HCT116 (cell line): ENCODE measurements around the gene RIMBP2. TPM values are rescaled to one million over a fixed set of nuclear protein-coding genes. Genes with fewer than 3 reads are reported as not detected.

ENCODE experiments used
- ATAC-seq: fragments of 200-7000 bp; cut with Tn5 transposase; 2 replicates; pipeline ENCODE4 v1.9.1; 2020; ENCODE audit warnings: mild to moderate bottlenecking, moderate library complexity
- BruUV-seq: library from RNA; stranded (reverse); fragments of 400-500 nt; replicated peaks from 2 replicates; lab custom pipeline; 2021; lab: Mats Ljungman, UMichigan
- CTCF ChIA-PET: fragments of 300-600 bp; sonication (Branson Sonifier 250); formaldehyde crosslinking; loops from one replicate; lab custom pipeline; 2021; ENCODE audit warnings: antibody characterized with exemption; lab: Charles Lee
- POLR2A ChIA-PET: fragments of 300-600, 350-600 bp; sonication (Branson Sonifier 250); formaldehyde crosslinking; loops from one replicate; lab custom pipeline; 2021; ENCODE audit warnings: antibody characterized with exemption; lab: Charles Lee
- RAD21 ChIA-PET, 2 experiments: fragments of 300-600 bp; sonication (Branson Sonifier 250); formaldehyde crosslinking; loops; one replicate each; lab custom pipeline; 2023; ENCODE audit warnings: low total read pairs in 2 of 2; ENCODE audit not compliant: uncharacterized antibody in 2 of 2, unreplicated experiment in 2 of 2, low non-redundant PET in 1 of 2; lab: Charles Lee
- DNase-seq: peaks from one replicate; pipeline ENCODE4 v3.0.0-alpha.2; 2010; ENCODE audit warnings: low read depth, low spot score
- H2AFZ ChIP-seq: fragments of 200-600 bp; shearing (Covaris generic), sonication (generic); 2 replicates; pipeline ENCODE4 v1.6.1; 2017; ENCODE audit warnings: low read depth, mixed run types, mixed read lengths, antibody characterized with exemption, low read length; ENCODE audit not compliant: poor library complexity, severe bottlenecking
- H3K27ac ChIP-seq: 2 replicates; pipeline ENCODE4 v1.5.1; 2012; ENCODE audit warnings: low read depth, low read length
- H3K27me3 ChIP-seq: fragments of 200-600 bp; sonication (generic); 2 replicates; pipeline ENCODE4 v1.6.1; 2016; ENCODE audit warnings: mixed run types, low read length, mixed read lengths; ENCODE audit not compliant: insufficient read depth
- H3K36me3 ChIP-seq, 2 experiments: fragments of 200-500 bp in 1 of 2; fragments of 200-600 bp in 1 of 2; sonication (Bioruptor generic) in 1 of 2; sonication (generic) in 1 of 2; 2 replicates each; pipeline versions ENCODE4 v1.5.1 to v1.6.1; 2014 to 2016; ENCODE audit warnings: low read length in 2 of 2, inconsistent platforms in 1 of 2, mixed read lengths in 1 of 2, mixed run types in 1 of 2; ENCODE audit not compliant: insufficient read depth in 2 of 2, control insufficient read depth in 1 of 2
- H3K4me1 ChIP-seq, 2 experiments: fragments of 200-600 bp in 1 of 2; sonication (generic) in 1 of 2; 2 replicates each; pipeline versions ENCODE4 v1.5.1 to v1.6.1; 2012 to 2017; ENCODE audit warnings: low read length in 2 of 2, inconsistent platforms in 1 of 2, mild to moderate bottlenecking in 1 of 2, mixed read lengths in 1 of 2, mixed run types in 1 of 2, moderate library complexity in 1 of 2; ENCODE audit not compliant: insufficient read depth in 2 of 2, control insufficient read depth in 1 of 2
- H3K4me2 ChIP-seq: fragments of 200-600 bp; sonication (generic); 2 replicates; pipeline ENCODE4 v1.6.1; 2017; ENCODE audit warnings: mixed run types, low read length, mixed read lengths
- H3K4me3 ChIP-seq, 2 experiments: fragments of 200-600 bp in 1 of 2; sonication (generic) in 1 of 2; replicated peaks in 1 of 2; 2 replicates each; pipeline ENCODE4 v1.5.1; 2011 to 2016; ENCODE audit warnings: low read length in 2 of 2, control low read depth in 1 of 2, low read depth in 1 of 2, mild to moderate bottlenecking in 1 of 2, mixed read lengths in 1 of 2, mixed run types in 1 of 2
- H3K79me2 ChIP-seq: fragments of 200-600 bp; sonication (generic); 2 replicates; pipeline ENCODE4 v1.6.1; 2017; ENCODE audit warnings: mild to moderate bottlenecking, mixed run types, low read length, moderate library complexity, mixed read lengths; ENCODE audit not compliant: insufficient read depth
- H3K9ac ChIP-seq: fragments of 200-600 bp; sonication (generic); 2 replicates; pipeline ENCODE4 v1.6.1; 2016; ENCODE audit warnings: low read length, mixed read lengths
- H3K9me2 ChIP-seq: fragments of 200-600 bp; sonication (generic), shearing (Covaris generic); 2 replicates; pipeline ENCODE4 v1.6.1; 2017; ENCODE audit warnings: mixed run types, mild to moderate bottlenecking, moderate library complexity; ENCODE audit not compliant: insufficient read depth
- H3K9me3 ChIP-seq, 2 experiments: fragments of 200-500 bp in 1 of 2; fragments of 200-600 bp in 1 of 2; sonication (Bioruptor generic) in 1 of 2; sonication (generic) in 1 of 2; 2 replicates each; pipeline ENCODE4 v1.6.1; 2014 to 2017; ENCODE audit warnings: low read length in 2 of 2, mixed read lengths in 2 of 2, inconsistent platforms in 1 of 2, low read depth in 1 of 2, mild to moderate bottlenecking in 1 of 2, mixed run types in 1 of 2, moderate library complexity in 1 of 2; ENCODE audit not compliant: control insufficient read depth in 1 of 2, insufficient read depth in 1 of 2
- H4K20me1 ChIP-seq: fragments of 200-600 bp; sonication (generic), shearing (Covaris generic); 2 replicates; pipeline ENCODE4 v1.6.1; 2017; ENCODE audit warnings: mixed run types, mild to moderate bottlenecking, moderate library complexity; ENCODE audit not compliant: insufficient read depth
- CBX3 ChIP-seq: IDR thresholded peaks from 2 replicates; pipeline ENCODE4 v1.6.1; 2012; ENCODE audit warnings: low read depth
- EGR1 ChIP-seq: IDR thresholded peaks from 2 replicates; pipeline ENCODE4 v1.6.1; 2012; ENCODE audit warnings: low read depth
- ELF1 ChIP-seq: IDR thresholded peaks from 2 replicates; pipeline ENCODE4 v1.6.1; 2012; ENCODE audit warnings: low read depth, borderline replicate concordance
- EZH2phosphoT487 ChIP-seq: fragments of 200-600 bp; IDR thresholded peaks from 2 replicates; pipeline ENCODE4 v1.6.1; 2018; ENCODE audit warnings: antibody characterized with exemption, borderline replicate concordance
- FOSL1 ChIP-seq: IDR thresholded peaks from 2 replicates; pipeline ENCODE4 v1.6.1; 2012; ENCODE audit warnings: low read depth
- JUND ChIP-seq: IDR thresholded peaks from 2 replicates; pipeline ENCODE4 v1.6.1; 2012
- POLR2A ChIP-seq: IDR thresholded peaks from 2 replicates; pipeline ENCODE4 v1.7.0; 2011; ENCODE audit warnings: borderline replicate concordance; ENCODE audit not compliant: insufficient read depth, insufficient read length; ENCODE audit errors: extremely low read depth
- POLR2AphosphoS5 ChIP-seq: IDR thresholded peaks from 2 replicates; pipeline ENCODE4 v1.6.1; 2011; ENCODE audit warnings: mild to moderate bottlenecking, low read depth, low read length, moderate library complexity
- SIN3A ChIP-seq: IDR thresholded peaks from 2 replicates; pipeline ENCODE4 v1.6.1; 2012; ENCODE audit warnings: low read depth
- SRF ChIP-seq: IDR thresholded peaks from 2 replicates; pipeline ENCODE4 v1.6.1; 2012; ENCODE audit warnings: low read depth
- YY1 ChIP-seq: IDR thresholded peaks from 2 replicates; pipeline ENCODE4 v1.6.1; 2011; ENCODE audit warnings: low read length, low read depth, moderate library complexity, mild to moderate bottlenecking; ENCODE audit not compliant: insufficient replicate concordance; ENCODE audit errors: extremely low read depth
- ZFX ChIP-seq: fragments of 450-650 bp; IDR thresholded peaks from 2 replicates; pipeline ENCODE4 v1.6.1; 2017
- ZNF274 ChIP-seq: fragments of 200-500 bp; sonication (Bioruptor generic); IDR thresholded peaks from 2 replicates; pipeline ENCODE4 v1.6.1; 2014; ENCODE audit warnings: mild to moderate bottlenecking, low read depth, low read length, inconsistent platforms
- intact Hi-C: fragments of 100-400 bp; cut with micrococcal nuclease; formaldehyde crosslinking; loops from 2 replicates; pipeline ENCODE4 v1.10.0; 2022
- total RNA-seq: library from RNA; stranded (reverse); gene quantifications from one replicate; pipeline ENCODE4 v1.2.1, GENCODE V29; 2021; ENCODE audit not compliant: unreplicated experiment
- TF ChIP-seq, protein P1 (sequence below): IDR thresholded peaks from 2 replicates; pipeline ENCODE4 v1.6.1; 2011; ENCODE audit warnings: mild to moderate bottlenecking, low read length, moderate library complexity; ENCODE audit not compliant: insufficient replicate concordance; ENCODE audit errors: extremely low read depth
- TF ChIP-seq, protein P2 (sequence below), 3 experiments: fragments of 200-600 bp in 1 of 3; sonication (generic) in 1 of 3; IDR thresholded peaks in 2 of 3; conservative IDR thresholded peaks in 1 of 3; 2 replicates each; pipeline ENCODE4 v1.5.1; 2012 to 2017; ENCODE audit warnings: low read depth in 2 of 3, low read length in 2 of 3, antibody characterized with exemption in 1 of 3, borderline replicate concordance in 1 of 3, control low read depth in 1 of 3, mild to moderate bottlenecking in 1 of 3, mixed read lengths in 1 of 3, mixed run types in 1 of 3, moderate library complexity in 1 of 3; ENCODE audit not compliant: insufficient read depth in 1 of 3
- TF ChIP-seq, protein P3 (sequence below): IDR thresholded peaks from 2 replicates; pipeline ENCODE4 v1.6.1; 2012
- TF ChIP-seq, protein P4 (sequence below): IDR thresholded peaks from 2 replicates; pipeline ENCODE4 v1.6.1; 2012

The RIMBP2 gene
- total RNA-seq, 1 experiment from 2014 or later: not detected

DNA sequence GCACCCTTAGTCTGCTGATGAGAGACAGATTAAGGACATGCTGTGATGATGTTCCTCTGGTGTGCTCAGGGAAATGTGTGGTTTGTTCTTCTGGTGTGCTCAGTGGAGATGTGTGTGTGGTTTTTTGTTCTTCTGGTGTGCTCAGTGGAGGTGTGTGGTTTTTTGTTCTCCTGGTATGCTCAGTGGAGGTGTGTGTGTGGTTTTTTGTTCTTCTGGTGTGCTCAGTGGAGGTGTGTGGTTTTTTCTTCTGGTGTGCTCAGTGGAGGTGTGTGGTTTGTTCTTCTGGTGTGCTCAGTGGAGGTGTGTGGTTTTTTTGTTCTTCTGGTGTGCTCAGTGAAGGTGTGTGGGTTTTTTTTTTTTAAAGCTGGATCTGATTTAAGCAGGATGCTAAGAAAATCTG, 363.0 kb downstream of the RIMBP2 start:
- DNase-seq: no peak

DNA sequence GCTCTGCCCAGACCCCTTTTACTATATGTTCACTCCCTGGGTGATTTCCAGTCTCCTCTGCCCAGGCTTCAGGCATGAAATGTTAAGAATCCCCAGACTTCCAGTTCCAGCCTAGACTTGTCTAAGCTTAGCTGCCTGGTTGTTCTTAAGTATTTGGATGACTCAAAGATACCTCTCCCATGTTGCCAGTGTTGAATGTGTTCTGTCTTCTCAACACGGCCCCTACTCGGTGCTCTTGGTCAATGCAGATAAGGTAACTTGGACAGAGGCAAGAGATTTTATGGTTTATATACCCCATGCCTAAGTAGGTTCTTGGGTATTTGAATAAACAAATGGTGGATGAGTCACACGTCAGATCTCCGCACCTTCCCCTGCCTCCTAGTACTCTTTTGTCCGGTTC, 364.8 kb downstream of the RIMBP2 start:
- Histone ChIP-seq H3K36me3 (no peaks in the 10 kb centered on the region), H4K20me1 (no peaks in the 10 kb centered on the region), H3K9me2 (no peaks in the 10 kb centered on the region), H3K9me3 (no peaks in the 10 kb centered on the region), H3K4me2 (no peak overlapping the region), H3K27ac (no peak overlapping the region), H3K27me3 (no peaks in the 10 kb centered on the region), H3K9ac (no peak overlapping the region), H2AFZ (no peak overlapping the region), H3K79me2 (no peaks in the 10 kb centered on the region), H3K4me3 (no peak overlapping the region), H3K4me1 (no peaks in the 10 kb centered on the region)
- no peak for TF ChIP-seq EGR1
- TF ChIP-seq, protein P1, sequence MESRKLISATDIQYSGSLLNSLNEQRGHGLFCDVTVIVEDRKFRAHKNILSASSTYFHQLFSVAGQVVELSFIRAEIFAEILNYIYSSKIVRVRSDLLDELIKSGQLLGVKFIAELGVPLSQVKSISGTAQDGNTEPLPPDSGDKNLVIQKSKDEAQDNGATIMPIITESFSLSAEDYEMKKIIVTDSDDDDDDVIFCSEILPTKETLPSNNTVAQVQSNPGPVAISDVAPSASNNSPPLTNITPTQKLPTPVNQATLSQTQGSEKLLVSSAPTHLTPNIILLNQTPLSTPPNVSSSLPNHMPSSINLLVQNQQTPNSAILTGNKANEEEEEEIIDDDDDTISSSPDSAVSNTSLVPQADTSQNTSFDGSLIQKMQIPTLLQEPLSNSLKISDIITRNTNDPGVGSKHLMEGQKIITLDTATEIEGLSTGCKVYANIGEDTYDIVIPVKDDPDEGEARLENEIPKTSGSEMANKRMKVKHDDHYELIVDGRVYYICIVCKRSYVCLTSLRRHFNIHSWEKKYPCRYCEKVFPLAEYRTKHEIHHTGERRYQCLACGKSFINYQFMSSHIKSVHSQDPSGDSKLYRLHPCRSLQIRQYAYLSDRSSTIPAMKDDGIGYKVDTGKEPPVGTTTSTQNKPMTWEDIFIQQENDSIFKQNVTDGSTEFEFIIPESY: no peak
- no peak for TF ChIP-seq ELF1
- no peak for TF ChIP-seq FOSL1
- no peak for TF ChIP-seq SIN3A
- TF ChIP-seq CBX3: no peak
- no peak for TF ChIP-seq YY1
- TF ChIP-seq, protein P2, sequence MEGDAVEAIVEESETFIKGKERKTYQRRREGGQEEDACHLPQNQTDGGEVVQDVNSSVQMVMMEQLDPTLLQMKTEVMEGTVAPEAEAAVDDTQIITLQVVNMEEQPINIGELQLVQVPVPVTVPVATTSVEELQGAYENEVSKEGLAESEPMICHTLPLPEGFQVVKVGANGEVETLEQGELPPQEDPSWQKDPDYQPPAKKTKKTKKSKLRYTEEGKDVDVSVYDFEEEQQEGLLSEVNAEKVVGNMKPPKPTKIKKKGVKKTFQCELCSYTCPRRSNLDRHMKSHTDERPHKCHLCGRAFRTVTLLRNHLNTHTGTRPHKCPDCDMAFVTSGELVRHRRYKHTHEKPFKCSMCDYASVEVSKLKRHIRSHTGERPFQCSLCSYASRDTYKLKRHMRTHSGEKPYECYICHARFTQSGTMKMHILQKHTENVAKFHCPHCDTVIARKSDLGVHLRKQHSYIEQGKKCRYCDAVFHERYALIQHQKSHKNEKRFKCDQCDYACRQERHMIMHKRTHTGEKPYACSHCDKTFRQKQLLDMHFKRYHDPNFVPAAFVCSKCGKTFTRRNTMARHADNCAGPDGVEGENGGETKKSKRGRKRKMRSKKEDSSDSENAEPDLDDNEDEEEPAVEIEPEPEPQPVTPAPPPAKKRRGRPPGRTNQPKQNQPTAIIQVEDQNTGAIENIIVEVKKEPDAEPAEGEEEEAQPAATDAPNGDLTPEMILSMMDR (IDR thresholded peaks at IDR 0.05 in 2 of 3, conservative IDR thresholded peaks at IDR 0.05 in 1 of 3; ENCODE audit: borderline replicate concordance in 1 of 3, insufficient read depth in 1 of 3, low read depth in 2 of 3, low read length in 2 of 3): no peak
- no peak for TF ChIP-seq ZNF274
- no peak for TF ChIP-seq POLR2A
- no TSS peak for BruUV-seq
- CTCF ChIA-PET: no interaction called here
- intact Hi-C loops: no loop called here
- ATAC-seq: no peak
- RAD21 ChIA-PET: no interaction called here
- no peak for DNase-seq
- POLR2A ChIA-PET: no interaction called here

More for the DNA sequence above, 363.0 kb downstream of the RIMBP2 start:
- RAD21 ChIA-PET: no interaction called here
- Histone ChIP-seq H3K27ac (no peak overlapping the region), H4K20me1 (no peaks in the 10 kb centered on the region), H3K36me3 (no peaks in the 10 kb centered on the region), H3K4me1 (no peaks in the 10 kb centered on the region), H3K9me2 (no peaks in the 10 kb centered on the region), H3K79me2 (no peaks in the 10 kb centered on the region), H3K4me3 (no peak overlapping the region), H3K9ac (no peak overlapping the region), H3K27me3 (no peaks in the 10 kb centered on the region), H2AFZ (no peak overlapping the region), H3K9me3 (no peaks in the 10 kb centered on the region), H3K4me2 (no peak overlapping the region)
- no TSS peak for BruUV-seq
- no peak for ATAC-seq
- intact Hi-C loops: no loop called here
- TF ChIP-seq POLR2AphosphoS5 (no peak), EGR1 (no peak), JUND (no peak), EZH2phosphoT487 (no peak), FOSL1 (no peak), CBX3 (no peak), SIN3A (no peak), ZFX (no peak), ZNF274 (no peak), SRF (no peak), YY1 (no peak)
- TF ChIP-seq, protein P3, sequence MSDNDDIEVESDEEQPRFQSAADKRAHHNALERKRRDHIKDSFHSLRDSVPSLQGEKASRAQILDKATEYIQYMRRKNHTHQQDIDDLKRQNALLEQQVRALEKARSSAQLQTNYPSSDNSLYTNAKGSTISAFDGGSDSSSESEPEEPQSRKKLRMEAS: no peak
- TF ChIP-seq, protein P4, sequence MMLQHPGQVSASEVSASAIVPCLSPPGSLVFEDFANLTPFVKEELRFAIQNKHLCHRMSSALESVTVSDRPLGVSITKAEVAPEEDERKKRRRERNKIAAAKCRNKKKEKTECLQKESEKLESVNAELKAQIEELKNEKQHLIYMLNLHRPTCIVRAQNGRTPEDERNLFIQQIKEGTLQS: no peak
- CTCF ChIA-PET: no interaction called here
- POLR2A ChIA-PET: no interaction called here
